ENCODE measurements around the gene GOLGA8M.
"Not testable (repeated sequence)": the region's sequence is repeated elsewhere in the genome, so short reads cannot be mapped to it uniquely, and the experiment has no call there.

GOLGA8M gene

GRCh38 chr15:28660750-28661149 lies 51.5 kb downstream of the GOLGA8M start:
- DNase-seq (ENCODE audit: low read depth, low spot score) = not testable (repeated sequence)

DNA sequence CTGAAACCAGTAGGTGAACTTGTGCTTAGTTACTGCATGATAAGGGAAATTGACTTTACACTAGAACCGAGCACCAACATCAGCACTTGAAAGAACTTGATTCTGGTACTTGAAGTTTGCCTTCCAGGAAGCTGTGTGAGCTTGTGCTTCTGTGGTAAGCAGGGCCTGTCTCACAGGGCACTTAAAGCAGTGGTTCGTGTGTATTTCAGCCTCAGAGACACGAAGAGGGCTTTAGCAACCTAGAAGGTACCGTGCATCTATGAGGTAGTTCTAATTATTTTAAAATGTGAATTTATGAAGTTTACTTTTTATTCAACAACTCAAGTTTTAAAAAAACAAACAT lies 56.2 kb downstream of the GOLGA8M start:
- DNase-seq (ENCODE audit: low read depth, low spot score) = not testable (repeated sequence)

- not testable (repeated sequence) for DNase-seq (ENCODE audit: low read depth, low spot score)
Observed at GRCh38 chr15:28655329-28656017, 56.7 kb downstream of the GOLGA8M start.

DNA sequence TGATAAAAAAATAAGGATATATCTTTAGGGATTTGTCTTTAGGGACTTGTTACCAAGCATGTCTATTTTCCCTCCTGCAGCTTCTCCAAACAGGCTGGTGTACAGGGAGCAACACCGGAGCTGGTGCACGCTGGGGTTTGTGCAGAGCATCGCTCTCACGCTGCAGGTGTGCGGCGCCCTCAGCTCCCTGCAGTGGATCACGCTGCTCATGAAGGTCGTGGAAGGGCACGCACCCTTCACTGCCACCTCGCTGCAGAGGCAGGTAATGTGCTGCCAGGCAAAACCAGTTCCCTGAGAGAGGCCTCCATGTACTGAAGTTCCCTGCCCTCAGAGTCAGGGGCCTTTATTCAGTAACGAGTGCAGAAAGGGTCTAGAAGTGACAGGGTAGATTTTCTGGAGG lies 58.0 kb downstream of the GOLGA8M start:
- not testable (repeated sequence) for DNase-seq (ENCODE audit: low read depth, low spot score)

DNA sequence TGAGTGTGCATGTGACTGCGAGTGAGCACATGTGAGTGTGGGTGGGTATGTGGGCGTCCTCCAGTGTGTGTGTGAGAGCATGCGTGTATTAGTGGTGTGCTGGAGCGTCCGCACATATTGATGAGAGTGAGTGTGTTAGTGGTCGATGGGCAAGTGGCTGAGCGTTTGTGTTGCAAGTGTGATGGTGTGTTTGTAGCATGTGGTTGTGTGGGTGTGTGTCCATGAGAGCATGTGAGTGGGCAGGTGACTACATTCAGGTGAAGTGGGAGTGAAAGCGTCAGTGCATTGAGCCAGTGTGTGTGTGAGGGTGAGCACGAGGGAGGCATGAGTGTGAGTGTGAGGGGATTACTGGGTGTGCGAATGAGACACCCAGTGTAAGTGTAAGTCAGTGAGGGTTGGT lies 59.7 kb downstream of the GOLGA8M start:
- DNase-seq (ENCODE audit: low read depth, low spot score) = not testable (repeated sequence)
